ENCODE results near the gene XIRP2. TPM values are rescaled to one million over a fixed set of nuclear protein-coding genes. Genes with fewer than 3 reads are reported as not detected.

XIRP2 gene
- total RNA-seq: not detected in 2 replicates

GRCh38 chr2:166888180-166888579 is at the start of gene XIRP2:
TSS of gene XIRP2 (plus strand) at chr2:166888480. CDS start at chr2:166903483, 15,003 bp downstream.

GRCh38 chr2:167292430-167293171 is 404.3 kb downstream of the XIRP2 start, which contains the start of gene B3GALT1:
TSS of gene B3GALT1 (plus strand) at chr2:167293001.

